MCF 10A (cell line): ENCODE measurements around the gene PADI4. TPM values are rescaled to one million over a fixed set of nuclear protein-coding genes. Genes with fewer than 3 reads are reported as not detected.

Experiments used
- BruUV-seq: library from RNA; stranded (reverse); fragments of 400-500 nt; replicated peaks from 2 replicates; lab custom pipeline; 2021; lab: Mats Ljungman, UMichigan
- CTCF ChIA-PET: fragments of 300-600 bp; sonication (Branson Sonifier 250); formaldehyde crosslinking; extraction: SDS; loops from one replicate; lab custom pipeline; 2021; ENCODE audit warnings: antibody characterized with exemption, inconsistent platforms; lab: Yijun Ruan, JAX
- POLR2A ChIA-PET: fragments of 300-600, 350-650 bp; sonication (Branson Sonifier 250); formaldehyde crosslinking; extraction: SDS; loops from one replicate; lab custom pipeline; 2020; ENCODE audit warnings: antibody characterized with exemption, inconsistent platforms; lab: Yijun Ruan, JAX
- DNase-seq: peaks from one replicate; pipeline ENCODE4 v3.0.0-alpha.2; 2018; ENCODE audit not compliant: unreplicated experiment
- H3K27ac Mint-ChIP-seq: one replicate; pipeline ENCODE4 v1.8.0; 2022; ENCODE audit warnings: mild to moderate bottlenecking, low read depth, mixed read lengths; ENCODE audit not compliant: unreplicated experiment
- H3K27me3 Mint-ChIP-seq: one replicate; pipeline ENCODE4 v1.8.0; 2022; ENCODE audit warnings: mixed read lengths; ENCODE audit not compliant: insufficient read depth, unreplicated experiment
- H3K36me3 Mint-ChIP-seq: one replicate; pipeline ENCODE4 v1.8.0; 2022; ENCODE audit warnings: mild to moderate bottlenecking, moderate library complexity, mixed read lengths; ENCODE audit not compliant: insufficient read depth, unreplicated experiment
- H3K4me1 Mint-ChIP-seq: one replicate; pipeline ENCODE4 v1.8.0; 2022; ENCODE audit warnings: mixed read lengths; ENCODE audit not compliant: insufficient read depth, unreplicated experiment
- H3K4me3 Mint-ChIP-seq: one replicate; pipeline ENCODE4 v1.8.0; 2022; ENCODE audit warnings: mild to moderate bottlenecking, moderate library complexity, mixed read lengths; ENCODE audit not compliant: unreplicated experiment
- H3K9me3 Mint-ChIP-seq: one replicate; pipeline ENCODE4 v1.8.0; 2022; ENCODE audit warnings: mixed read lengths; ENCODE audit not compliant: unreplicated experiment
- CTCF ChIP-seq: fragments of 200-600 bp; IDR thresholded peaks from one replicate; pipeline ENCODE4 v1.8.0; 2022; ENCODE audit warnings: antibody characterized with exemption, mild to moderate bottlenecking; ENCODE audit not compliant: unreplicated experiment
- intact Hi-C: fragments of 100-400 bp; cut with micrococcal nuclease; formaldehyde crosslinking; loops from 2 replicates; pipeline ENCODE4 v1.14.1; 2022
- total RNA-seq: library from RNA; stranded (reverse); gene quantifications from 2 replicates; pipeline ENCODE4 v1.2.3, GENCODE V29; 2022

PADI4 gene
- total RNA-seq, 1 experiment from 2014 or later: 0.51 TPM

GRCh38 chr1:17400725-17401341 lies 92.8 kb downstream of the PADI4 start:
- H3K4me3 Mint-ChIP-seq: no peak overlapping the region
- peaks cover 4% of the 10 kb centered on the region for H3K36me3 Mint-ChIP-seq
- ChIA-PET CTCF (interaction anchor here (1.6 kb wide), 1 partner anchor 65 kb away, joined by 6 read pairs; no protein-coding TSS in a partner anchor), POLR2A (no interaction called here)
- H3K27ac Mint-ChIP-seq: no peak overlapping the region
- TF ChIP-seq CTCF: no peak
- intact Hi-C loops: loop anchor here (10.0 kb wide), 1 partner anchor 126 kb away; no protein-coding TSS in a partner anchor
- H3K27me3 Mint-ChIP-seq: no peaks in the 10 kb centered on the region
- no peak for DNase-seq
- no TSS peak for BruUV-seq
- H3K9me3 Mint-ChIP-seq: no peaks in the 10 kb centered on the region
- peaks cover 10% of the 10 kb centered on the region for H3K4me1 Mint-ChIP-seq

DNA sequence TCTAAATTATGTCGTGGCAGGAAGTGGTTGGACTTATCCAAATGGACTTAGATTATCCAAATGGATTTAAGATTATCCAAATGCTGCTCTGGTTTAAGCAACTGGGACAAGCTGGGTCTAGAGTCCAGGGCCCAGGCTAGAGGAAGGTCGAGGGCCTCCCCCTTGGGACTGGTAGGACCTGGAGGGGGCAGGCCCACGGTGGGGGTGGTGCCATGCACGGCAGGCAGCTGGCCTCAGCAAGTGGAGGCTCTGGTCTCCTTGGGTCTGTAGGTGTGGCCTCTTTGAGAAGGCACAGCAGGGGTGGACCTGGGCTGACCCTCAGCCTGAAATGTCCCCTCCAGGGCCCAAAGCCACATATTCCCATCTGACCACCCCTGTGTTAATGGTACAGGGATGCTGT lies 93.8 kb downstream of the PADI4 start:
- no peak overlapping the region for H3K27ac Mint-ChIP-seq
- peaks cover 10% of the 10 kb centered on the region for H3K4me1 Mint-ChIP-seq
- ChIA-PET POLR2A (no interaction called here), CTCF (interaction anchor here (0.5 to 2.0 kb wide), 4 partner anchors 31 to 345 kb away, joined by 3 to 12 read pairs (median 4); no protein-coding TSS in a partner anchor)
- no TSS peak for BruUV-seq
- no peak for DNase-seq
- no peaks in the 10 kb centered on the region for H3K9me3 Mint-ChIP-seq
- peaks cover 11% of the 10 kb centered on the region for H3K36me3 Mint-ChIP-seq
- H3K27me3 Mint-ChIP-seq: no peaks in the 10 kb centered on the region
- H3K4me3 Mint-ChIP-seq: no peak overlapping the region
- intact Hi-C loops: loop anchor here (10.0 kb wide), 1 partner anchor 127 kb away; no protein-coding TSS in a partner anchor
- no peak for TF ChIP-seq CTCF

DNA sequence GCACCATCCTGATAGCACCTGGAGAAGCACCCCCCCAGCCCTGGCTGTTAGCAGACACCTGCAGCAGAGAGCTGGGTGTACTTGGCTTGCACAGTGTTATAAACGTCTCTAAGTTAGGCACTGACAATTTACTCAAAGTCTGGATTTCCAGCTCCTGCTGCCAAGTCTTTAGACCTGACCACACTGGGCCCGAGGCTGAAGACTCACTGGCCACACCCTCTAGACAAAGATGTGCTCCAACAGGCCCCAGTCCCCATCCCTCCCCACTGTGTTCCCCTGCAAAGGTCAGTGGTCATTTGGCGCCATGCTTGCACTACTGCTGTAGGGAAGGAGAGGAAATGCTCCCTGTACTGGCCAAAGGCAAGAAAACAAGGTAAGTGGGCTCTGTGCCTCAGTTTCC lies 95.1 kb downstream of the PADI4 start:
- TF ChIP-seq CTCF: no peak
- H3K4me3 Mint-ChIP-seq: no peak overlapping the region
- peaks cover 20% of the 10 kb centered on the region for H3K36me3 Mint-ChIP-seq
- no TSS peak for BruUV-seq
- intact Hi-C loops: loop anchor here (10.0 kb wide), 1 partner anchor 128 kb away; no protein-coding TSS in a partner anchor
- peak; percentile 82 for DNase-seq
- H3K4me1 Mint-ChIP-seq: peaks cover 10% of the 10 kb centered on the region
- ChIA-PET POLR2A (interaction anchor here (0.7 to 1.2 kb wide), 8 partner anchors 15 to 1006 kb away, joined by 3 to 4 read pairs (median 3); no protein-coding TSS in a partner anchor), CTCF (interaction anchor here (0.9 to 2.0 kb wide), 4 partner anchors 16 to 451 kb away, joined by 3 to 12 read pairs (median 4); no protein-coding TSS in a partner anchor)
- H3K27me3 Mint-ChIP-seq: no peaks in the 10 kb centered on the region
- no peak overlapping the region for H3K27ac Mint-ChIP-seq
- H3K9me3 Mint-ChIP-seq: no peaks in the 10 kb centered on the region

DNA sequence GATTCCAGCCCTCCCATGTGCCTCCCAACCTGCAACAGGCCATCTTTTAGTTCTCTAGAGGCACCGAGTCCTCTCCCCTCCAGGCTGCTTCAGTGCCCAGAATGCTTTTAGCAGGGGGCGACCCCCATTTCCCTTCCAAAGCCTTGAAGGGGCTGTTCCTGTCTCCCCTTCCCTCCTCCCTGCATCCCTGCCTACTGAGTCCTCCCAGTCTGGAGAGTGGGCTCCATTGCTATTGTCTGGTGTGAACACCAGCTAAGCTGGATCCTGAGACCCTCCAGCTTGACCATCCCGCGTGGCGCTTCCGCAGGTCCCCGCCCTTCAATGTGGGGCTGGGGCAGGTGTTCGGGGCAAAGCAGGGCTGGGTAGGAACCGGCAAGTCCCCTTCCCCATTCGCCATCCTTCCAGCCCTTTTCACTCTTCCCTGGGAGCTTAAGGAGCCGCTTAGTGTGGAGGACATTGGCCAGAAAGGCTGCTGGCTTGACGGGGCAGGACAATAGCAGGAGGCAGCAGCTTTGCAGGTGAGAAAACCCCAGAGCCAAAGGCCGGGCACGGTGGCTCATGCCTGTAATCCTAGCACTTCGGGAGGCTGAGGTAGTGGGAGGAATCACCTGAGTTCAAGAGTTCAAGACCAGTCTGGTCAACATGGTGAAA lies 96.2 kb downstream of the PADI4 start:
- H3K4me1 Mint-ChIP-seq: peaks cover 10% of the 10 kb centered on the region
- TF ChIP-seq CTCF: no peak
- H3K27me3 Mint-ChIP-seq: no peaks in the 10 kb centered on the region
- H3K36me3 Mint-ChIP-seq: peaks cover 31% of the 10 kb centered on the region
- ChIA-PET CTCF (interaction anchor here (1.2 to 3.4 kb wide), 4 partner anchors 15 to 278 kb away, joined by 3 to 31 read pairs (median 6); no protein-coding TSS in a partner anchor), POLR2A (no interaction called here)
- DNase-seq: no peak
- H3K27ac Mint-ChIP-seq: peak overlapping the region; percentile 46
- H3K9me3 Mint-ChIP-seq: no peaks in the 10 kb centered on the region
- no TSS peak for BruUV-seq
- intact Hi-C loops: loop anchor here (10.0 kb wide), 1 partner anchor 129 kb away; no protein-coding TSS in a partner anchor
- no peak overlapping the region for H3K4me3 Mint-ChIP-seq
